ENCODE measurements around the gene FAM118B.

DNA sequence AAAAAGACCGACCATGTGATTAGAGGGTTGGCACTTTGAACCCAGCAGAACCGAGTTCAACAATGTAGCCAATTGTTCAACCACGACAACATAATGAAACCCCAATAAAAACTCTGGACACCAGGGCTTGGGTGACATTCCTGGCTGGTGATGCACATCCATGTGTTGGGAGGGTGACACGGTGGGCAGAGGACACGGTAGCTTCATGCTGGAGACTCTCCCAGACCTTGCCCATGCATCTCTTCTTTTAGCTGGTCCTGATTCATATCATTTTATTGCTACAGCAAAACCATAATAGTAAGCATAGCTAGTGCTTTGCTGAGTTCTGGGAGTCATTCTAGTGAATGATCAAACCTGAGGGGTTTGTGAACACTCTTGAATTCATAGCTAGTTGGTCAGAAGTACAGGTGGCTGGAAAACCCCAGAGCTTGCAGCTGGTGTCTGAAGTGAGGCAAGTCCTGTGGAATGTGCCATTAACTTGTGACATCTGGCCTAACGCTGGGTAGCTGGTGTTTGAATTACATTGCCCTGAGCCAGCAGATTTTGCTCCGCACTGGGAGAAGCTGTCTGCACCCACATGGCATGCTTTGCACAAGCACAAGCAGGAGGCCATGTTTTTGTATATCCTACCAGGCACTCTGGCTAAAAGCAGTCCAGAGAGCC is 14.2 kb upstream of the FAM118B start:
- no peak for TF ChIP-seq RAD21 (IDR thresholded peaks at IDR 0.05; ENCODE audit: low read depth)
- no peak for TF ChIP-seq MAX (IDR thresholded peaks at IDR 0.05)
- TF ChIP-seq TCF12 (IDR thresholded peaks at IDR 0.05; ENCODE audit: low read depth): no peak
- no peak for TF ChIP-seq EGR1 (IDR thresholded peaks at IDR 0.05)
- TF ChIP-seq TAF1 (IDR thresholded peaks at IDR 0.05; ENCODE audit: low read depth): no peak
- no peak for TF ChIP-seq CEBPB (IDR thresholded peaks at IDR 0.05)
- no peak for TF ChIP-seq REST (IDR thresholded peaks at IDR 0.05; ENCODE audit: low read depth)
- no peak for TF ChIP-seq YY1 (IDR thresholded peaks at IDR 0.05; ENCODE audit: low read depth)
- TF ChIP-seq EP300 (IDR thresholded peaks at IDR 0.05; ENCODE audit: borderline replicate concordance): no peak
